Hippocampal formation (tissue), 2 donors: ENCODE data around the gene STK24.
A peak's percentile ranks its signal among the peaks of the same experiment; 100 is the strongest.
"Not testable (repeated sequence)": the region's sequence is repeated elsewhere in the genome, so short reads cannot be mapped to it uniquely, and the experiment has no call there.

Source experiments
- DNase-seq, 2 donors: peaks; one replicate each; lab custom pipeline; 2025; lab: John Stamatoyannopoulos, UW

Gene STK24

DNA sequence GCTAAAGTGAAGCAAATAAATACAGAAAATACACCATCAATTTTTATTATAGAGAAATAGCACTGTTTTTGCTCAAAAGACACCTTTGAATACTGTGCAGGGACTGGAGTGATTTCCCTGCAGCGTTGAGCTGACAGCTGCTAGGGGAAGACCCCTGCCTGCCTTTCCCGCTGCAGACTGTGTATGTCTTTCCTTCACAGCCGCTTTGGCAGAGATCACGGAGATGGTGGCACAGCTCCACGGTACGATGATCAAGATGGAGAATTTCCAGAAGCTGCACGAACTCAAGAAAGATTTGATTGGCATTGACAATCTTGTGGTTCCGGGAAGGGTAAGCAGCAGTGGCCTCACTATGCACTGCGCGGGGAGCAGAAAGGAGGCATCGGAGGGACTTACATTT lies 141.5 kb downstream of the STK24 start:
- no peak for DNase-seq

GRCh38 chr13:98434060-98434459 lies 142.8 kb downstream of the STK24 start:
- no peak for DNase-seq

- DNase-seq = no peak
Observed at GRCh38 chr13:98433654-98434053, 143.3 kb downstream of the STK24 start.

GRCh38 chr13:98432638-98433037 lies 144.3 kb downstream of the STK24 start:
- DNase-seq = no peak

- DNase-seq = no peak
Observed at GRCh38 chr13:98429977-98430736, 146.8 kb downstream of the STK24 start.

- no peak for DNase-seq
Observed at GRCh38 chr13:98429531-98429930, 147.4 kb downstream of the STK24 start.

GRCh38 chr13:98429081-98429480 lies 147.8 kb downstream of the STK24 start:
- DNase-seq = no peak

DNA sequence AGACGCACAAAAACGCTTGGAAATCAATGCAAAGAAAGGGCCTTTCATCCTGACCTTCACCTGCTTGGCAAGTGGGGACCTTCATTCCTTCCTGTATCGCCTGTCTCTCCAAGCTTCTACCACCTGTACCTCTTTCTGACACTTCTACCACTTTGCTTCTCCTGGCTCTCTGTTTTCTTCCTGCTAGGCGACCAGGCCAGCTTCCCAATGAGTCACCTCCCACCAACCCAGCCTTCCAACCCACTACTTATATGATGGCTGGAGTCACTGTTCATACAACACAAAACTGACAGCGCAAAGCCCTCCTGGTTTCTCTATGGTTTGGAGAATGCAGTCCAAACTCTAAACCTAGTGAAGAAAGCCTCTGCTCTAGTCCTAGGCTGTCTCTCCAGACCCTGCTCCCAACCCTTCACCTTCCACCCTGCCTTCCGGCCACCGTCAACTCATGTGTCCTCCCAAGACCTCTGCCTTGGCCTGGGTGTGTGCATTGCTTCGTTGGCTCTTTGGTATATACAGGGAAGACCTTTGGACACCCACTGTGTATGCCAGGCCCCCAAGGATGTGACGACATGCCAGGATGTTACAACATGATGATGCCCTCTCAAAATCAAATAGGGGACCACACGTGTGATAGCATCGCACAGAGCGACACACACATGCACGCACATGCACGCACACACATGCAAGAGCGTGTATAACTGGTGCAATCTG lies 148.5 kb downstream of the STK24 start:
- DNase-seq = no peak

DNA sequence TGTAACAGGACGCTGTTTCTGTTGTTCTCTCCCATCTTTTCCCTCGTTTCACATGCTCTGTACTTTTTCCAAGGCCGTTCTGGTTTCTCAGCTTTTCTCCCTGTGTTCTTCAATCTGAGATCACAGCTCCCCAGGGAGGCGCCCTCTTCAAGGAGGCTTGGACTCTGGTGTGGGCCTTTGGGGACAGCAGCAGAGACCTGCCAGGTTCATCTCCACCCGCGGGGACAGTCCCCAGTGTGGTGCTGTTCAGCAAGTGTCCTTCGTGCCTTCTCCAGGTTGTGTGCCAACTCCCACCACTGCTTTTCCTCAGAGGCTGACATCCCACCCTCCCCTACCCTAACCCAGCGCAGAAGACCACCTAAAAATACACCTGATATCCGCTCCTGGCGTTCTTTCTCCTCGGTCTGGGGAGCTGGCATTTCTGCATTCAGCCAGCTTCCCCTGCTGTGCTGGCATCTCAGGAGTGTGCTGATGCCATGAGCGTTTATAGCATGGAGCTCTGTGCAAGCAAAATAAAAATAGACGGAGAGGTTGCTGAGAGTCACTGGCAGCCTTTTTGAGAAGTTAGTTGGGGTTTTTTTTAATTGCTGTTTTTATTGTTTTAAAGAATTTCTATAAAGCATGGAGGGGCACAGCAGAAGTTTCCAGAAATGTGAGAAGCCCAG lies 149.4 kb downstream of the STK24 start:
- no peak for DNase-seq

- DNase-seq = no peak
Observed at GRCh38 chr13:98423417-98423816, 153.5 kb downstream of the STK24 start.

DNA sequence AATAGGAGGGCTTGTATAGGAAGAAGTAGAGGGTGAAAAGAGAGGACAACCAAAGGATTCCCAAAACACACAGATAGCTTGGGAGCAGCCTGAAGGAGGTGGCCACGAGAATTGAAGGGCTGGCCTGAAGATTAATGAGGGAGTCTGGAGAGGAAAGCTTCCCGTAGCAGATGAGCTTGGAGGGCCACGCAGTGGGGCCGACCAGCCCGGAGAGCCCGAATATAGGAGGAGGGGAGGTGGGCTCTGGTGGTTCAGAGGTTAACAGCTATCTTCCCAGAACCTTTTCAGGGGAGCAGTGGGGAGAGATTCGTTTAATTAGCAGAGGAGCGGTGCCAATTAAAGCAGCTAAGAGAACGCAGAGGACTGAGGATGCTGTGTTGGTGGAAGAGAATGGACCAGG lies 154.9 kb downstream of the STK24 start:
- DNase-seq = no peak

DNA sequence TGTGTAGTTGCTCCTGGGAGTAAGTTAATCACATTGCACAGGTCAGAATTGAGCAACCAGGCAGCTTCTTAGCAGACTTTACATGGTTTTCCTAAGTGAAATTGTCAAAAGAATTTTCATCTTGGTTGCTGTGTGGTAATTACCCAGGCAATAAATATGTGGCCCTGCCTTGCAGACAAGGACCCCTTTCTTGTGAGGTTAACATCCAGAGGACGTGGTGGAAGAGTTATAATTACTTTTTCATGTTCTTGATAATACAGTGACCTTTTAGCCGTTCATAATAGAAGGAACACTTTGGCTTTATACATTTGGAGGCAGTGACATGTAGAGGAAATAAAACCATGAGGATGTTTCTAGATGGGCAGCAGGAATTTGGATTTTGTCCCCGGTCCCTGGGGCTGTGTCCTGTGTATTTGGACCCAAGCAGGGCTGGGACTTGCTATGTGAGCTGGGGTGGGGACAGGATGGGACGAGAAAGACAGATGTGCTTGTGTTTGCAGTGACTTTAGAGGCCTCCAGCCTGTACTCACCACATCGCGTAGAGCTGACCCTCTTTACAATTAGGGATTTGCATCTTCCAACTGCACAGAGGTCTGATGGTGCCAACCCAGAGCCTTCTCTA lies 156.2 kb downstream of the STK24 start:
- no peak for DNase-seq

GRCh38 chr13:98419786-98420553 lies 156.9 kb downstream of the STK24 start:
- no peak for DNase-seq

DNA sequence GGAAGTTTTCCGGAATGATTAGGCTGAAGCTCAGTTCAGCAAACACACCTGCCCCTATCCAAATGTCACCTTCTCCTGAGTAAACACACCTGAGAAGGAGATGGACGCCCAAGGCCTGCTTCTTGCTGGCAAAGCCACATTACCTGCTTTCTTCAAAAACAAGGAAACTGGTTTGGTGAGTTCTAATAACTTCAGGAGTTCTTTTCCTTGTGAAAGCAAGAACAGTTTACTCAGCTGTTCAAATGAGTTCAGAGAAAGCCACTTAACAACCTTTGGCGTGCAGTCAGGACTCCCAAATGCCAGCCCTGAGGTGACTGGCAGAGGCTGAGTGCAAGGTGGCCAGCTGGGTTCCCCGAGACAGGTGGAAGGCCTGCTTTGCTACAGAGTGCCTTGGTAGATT lies 160.5 kb downstream of the STK24 start:
- DNase-seq = no peak

DNA sequence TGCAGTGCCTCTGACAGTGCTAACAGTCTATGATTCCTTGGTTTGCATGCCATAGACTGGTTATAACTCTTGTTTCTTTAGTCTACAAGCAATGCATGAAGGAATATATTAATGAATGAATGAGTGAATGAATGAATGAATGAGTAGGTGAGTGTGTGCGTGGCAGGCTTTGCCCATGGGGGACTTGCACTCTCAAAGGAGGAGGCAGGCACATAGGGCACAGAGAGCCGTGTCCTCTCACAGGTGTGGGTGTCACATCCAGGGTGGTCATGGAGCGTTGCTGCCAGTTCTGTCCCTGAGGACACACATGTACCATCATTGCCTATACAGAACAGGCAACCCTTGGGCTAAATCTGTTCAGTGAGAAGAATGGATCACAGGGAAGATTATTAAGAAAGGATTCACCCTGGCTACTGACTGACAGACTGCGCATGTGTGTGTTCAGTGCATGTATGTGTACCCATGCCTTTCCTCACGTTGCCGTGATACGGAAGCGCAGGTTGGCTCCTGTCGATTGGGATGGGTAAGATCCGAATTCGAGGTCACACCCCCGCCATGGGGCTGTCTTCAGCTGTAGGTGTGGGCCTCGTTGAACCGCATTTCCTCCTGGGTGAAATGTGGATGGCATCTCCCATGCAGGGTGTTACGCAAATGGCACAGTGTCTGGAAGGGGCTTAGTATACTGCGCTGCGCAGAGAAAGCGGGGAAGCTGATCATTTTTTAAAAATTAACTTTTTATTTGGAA lies 161.4 kb downstream of the STK24 start:
- DNase-seq = no peak

DNA sequence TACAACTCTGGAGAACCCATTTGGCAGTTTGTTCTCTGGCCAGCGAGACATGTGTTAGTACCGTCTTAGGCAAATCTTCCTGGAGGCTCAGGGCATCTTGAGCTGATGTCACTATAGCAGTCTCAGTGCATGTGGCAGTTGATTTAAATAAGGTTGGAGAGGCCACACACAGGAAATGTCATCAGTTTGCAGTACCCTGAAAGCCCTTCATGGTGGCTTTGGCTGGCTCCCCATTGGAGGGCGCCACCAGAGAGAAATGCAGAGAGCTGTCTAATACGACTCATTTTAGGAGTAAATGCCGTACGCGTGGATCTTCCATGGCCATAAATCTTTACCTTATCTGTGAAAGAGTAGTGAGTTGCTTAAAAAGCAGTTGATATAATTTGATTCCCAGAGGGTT lies 163.1 kb downstream of the STK24 start:
- no peak for DNase-seq

GRCh38 chr13:98413278-98413677 lies 163.6 kb downstream of the STK24 start:
- DNase-seq = not testable (repeated sequence)

- peak in 1 of 2 donors; percentile 9 for DNase-seq
Observed at GRCh38 chr13:98411617-98412265, 165.2 kb downstream of the STK24 start.

DNA sequence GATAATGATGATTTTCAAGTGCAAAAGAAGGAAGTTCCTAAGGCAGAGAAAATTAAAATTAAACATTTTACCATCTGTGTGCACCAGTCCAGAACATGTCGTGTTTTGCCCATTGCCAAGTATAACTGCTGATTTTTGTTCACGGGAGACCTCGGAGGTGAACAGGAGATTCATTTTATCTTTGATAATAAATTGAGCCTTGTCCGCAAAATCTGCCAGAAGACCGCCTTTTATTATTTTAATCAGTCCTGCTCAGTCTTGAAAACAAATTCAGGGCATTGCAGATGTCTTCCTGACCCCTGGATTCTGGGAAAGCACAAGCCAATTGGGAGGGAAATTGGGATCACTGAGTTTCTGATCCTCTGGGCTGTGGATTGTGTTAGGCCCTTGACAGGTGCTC lies 165.9 kb downstream of the STK24 start:
- DNase-seq = no peak

DNA sequence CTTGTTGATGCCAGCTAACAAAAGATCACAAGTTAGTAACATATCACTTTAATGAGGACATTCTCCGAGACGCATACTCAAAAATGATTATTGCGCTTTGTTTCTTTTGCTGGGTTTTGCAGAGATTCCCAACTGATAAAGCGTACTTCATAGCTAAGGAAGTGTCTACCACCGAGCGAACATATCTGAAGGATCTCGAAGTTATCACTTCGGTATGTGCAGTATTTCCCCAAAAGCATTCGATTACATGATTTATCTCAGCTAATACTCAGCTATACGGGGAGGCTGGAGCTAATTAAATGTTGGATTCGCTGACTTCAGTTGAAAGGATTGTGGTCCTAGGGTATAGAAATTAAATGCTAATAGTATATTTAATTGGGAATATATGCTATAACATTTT lies 166.3 kb downstream of the STK24 start:
- DNase-seq = no peak

- DNase-seq = no peak
Observed at GRCh38 chr13:98409281-98409680, 167.6 kb downstream of the STK24 start.
